SK-MEL-5 (cell line): Measurements from ENCODE around the gene OTUD3. TPM values are rescaled to one million over a fixed set of nuclear protein-coding genes. Genes with fewer than 3 reads are reported as not detected.
A peak's percentile ranks its signal among the peaks of the same experiment; 100 is the strongest.
"Not testable (repeated sequence)": the region's sequence is repeated elsewhere in the genome, so short reads cannot be mapped to it uniquely, and the experiment has no call there.

ENCODE experiments used
- DNase-seq: peaks from one replicate; pipeline ENCODE4 v3.0.0-alpha.2; 2016; ENCODE audit warnings: low read depth, low spot score
- in situ Hi-C: cut with HindIII; loops from 2 replicates; pipeline ENCODE4 v1.10.0; 2016; ENCODE audit warnings: low sequenced_read_pairs, high pct_unique_total_duplicates, low pct_unique_long_range_greater_than_20kb
- polyA plus RNA-seq, 2 experiments: library from polyadenylated mRNA; depleted of rRNA; stranded (reverse); fragments of >200 nt; gene quantifications; 2 replicates each; pipeline ENCODE4 v1.2.3, GENCODE V29; 2015
- total RNA-seq: library from RNA; depleted of rRNA; stranded (reverse); fragments of >200 nt; shearing (Covaris generic); gene quantifications from 2 replicates; pipeline ENCODE4 v1.2.3, GENCODE V29; 2014; rRNA removed

The OTUD3 gene, protein sequence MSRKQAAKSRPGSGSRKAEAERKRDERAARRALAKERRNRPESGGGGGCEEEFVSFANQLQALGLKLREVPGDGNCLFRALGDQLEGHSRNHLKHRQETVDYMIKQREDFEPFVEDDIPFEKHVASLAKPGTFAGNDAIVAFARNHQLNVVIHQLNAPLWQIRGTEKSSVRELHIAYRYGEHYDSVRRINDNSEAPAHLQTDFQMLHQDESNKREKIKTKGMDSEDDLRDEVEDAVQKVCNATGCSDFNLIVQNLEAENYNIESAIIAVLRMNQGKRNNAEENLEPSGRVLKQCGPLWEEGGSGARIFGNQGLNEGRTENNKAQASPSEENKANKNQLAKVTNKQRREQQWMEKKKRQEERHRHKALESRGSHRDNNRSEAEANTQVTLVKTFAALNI
- total RNA-seq = 3.5 and 11.0 TPM in 2 replicates
- polyA plus RNA-seq (2015; cell fraction: cytosol; rRNA removed) = 3.5 and 5.6 TPM in 2 replicates
- polyA plus RNA-seq (2015; cell fraction: nucleus; rRNA removed) = 19.9 and 23.0 TPM in 2 replicates

DNA sequence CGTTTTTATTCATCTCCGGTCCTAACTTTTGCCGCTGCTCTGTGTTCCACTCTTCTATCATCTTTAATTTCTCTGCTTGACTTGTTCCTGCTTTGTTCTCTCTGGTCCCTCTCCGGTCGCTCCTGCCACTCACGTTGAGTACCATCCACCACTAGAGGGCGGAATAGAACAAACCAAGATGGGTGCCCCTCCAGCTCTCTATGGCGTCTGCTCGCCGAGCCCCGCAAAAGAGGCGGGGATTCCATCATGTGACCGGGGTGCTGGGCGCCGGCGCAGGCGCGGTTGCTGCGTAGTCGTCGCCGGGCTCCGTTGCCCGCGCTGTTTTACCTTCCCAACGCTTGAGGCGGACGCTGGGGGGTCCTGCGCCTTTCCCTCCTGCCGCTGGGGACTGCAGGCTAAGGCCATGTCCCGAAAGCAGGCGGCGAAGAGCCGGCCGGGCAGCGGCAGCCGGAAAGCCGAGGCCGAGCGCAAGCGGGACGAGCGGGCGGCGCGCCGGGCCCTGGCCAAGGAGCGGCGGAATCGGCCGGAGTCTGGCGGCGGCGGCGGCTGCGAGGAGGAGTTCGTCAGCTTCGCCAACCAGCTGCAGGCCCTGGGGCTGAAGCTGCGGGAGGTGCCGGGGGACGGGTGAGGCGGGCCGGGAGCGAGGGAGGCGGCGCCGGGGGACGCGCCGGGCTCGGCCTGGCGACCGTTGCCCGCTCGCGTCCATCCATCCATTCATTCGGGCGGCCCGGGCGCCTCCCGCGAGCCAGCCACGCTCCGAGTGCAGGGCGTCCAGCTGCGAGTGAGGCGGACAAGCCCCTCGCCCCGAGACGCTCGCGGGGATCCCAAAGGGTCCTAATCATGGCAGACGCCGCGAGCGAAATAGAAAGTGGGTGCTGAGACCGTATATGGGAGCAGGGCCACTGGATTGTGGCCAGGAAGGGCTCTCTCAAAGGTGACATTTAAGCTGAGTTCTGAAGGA, at the start of gene OTUD3:
OTUD3 (plus strand) TSS at position 285 of the 961 bp plus-strand sequence; CDS start at position 404, 119 bp downstream.
- in situ Hi-C loops = no loop called here
- peak; percentile 97 for DNase-seq

DNA sequence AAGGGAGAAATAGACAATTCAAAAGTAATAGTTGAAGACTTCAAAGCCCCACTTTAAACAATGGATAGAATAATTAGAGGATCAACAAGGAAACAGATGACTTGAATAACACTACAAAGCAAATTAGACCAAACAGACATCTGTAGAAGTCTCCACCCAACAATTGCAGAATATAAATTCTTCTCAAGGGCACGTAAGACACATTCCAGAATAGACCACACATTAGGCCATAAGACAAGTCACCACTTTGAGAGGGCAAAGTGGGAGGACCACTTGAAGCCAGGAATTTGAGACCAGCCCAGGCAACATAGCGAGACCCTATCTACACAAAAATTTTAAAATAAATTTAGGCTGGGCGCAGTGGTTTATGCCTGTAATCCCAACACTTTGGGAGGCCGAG, 46.6 kb upstream of the OTUD3 start:
- in situ Hi-C loops = no loop called here
- no peak for DNase-seq

DNA sequence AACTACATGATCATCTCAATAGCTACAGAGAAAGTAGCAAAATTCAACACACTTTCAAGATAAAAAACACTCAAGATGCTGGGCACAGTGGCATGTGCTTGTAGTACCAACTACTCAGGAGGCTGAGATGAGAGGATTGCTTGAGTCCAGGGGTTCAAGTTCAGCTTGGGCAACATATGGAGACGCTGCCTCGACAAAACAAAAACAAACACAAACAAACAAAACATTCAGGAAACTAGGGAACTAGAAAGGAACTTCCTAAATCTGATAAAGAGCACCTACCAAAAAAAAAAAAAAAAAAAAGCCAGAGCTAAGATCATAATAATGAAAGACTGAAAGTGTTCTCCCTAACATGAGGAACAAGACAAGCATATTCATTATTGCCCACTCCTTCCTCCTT, 44.3 kb upstream of the OTUD3 start:
- in situ Hi-C loops = no loop called here
- DNase-seq = no peak

DNA sequence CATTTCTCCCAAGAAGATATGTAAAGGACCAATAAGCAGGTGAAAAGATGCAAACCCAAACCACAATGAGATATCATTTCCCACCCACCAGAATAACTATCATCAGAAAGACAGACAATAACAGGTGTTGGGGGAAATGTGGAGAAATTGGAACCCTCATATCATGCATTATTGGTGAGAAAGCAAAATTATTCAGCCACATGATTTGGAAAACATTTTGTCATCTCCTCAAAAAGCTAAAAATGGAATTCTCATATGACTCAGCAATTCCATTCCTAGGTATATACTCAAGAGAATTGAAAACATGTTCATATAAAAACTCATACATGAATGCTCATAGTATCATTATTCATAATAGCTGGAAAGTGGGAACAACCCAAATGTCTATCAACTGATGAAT, 42.0 kb upstream of the OTUD3 start:
- in situ Hi-C loops = no loop called here
- no peak for DNase-seq

DNA sequence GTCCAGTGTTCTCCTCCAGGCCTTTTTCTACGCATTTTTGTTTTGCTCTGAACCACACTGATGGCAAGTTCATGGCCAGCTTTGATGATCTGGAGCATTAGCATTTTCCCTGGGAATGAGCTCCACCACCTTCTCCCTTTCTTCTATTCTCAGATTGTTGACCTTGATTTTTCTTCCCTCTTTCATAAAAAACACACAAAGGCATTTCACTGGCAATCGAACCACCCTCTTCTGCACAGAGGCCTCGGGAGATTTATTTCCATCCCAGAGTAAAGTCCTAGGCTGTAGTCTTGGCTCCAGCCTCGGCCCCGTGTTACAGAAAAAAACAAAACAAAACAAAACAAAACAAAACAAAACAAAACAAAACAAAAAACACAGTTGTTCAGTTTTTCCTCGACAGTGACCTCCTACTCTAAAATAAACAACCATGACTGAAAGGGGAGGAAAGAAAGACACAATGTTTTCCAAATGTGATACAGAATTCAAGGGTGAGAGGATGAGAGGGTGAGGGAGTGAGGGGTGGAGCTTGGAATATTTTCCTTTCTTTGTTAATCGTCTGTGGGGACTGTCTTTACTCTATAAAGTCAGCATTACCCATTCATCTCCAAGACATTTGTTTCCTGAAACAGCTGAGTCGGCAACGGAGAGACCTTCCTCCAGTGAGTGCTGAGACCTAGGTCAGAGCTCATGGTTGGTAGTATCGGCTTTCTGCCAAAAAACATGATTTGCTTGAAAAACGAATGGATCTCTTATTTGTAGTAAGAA, 37.3 kb upstream of the OTUD3 start:
- in situ Hi-C loops = no loop called here
- no peak for DNase-seq

GRCh38 chr1:19845555-19845954, 36.6 kb upstream of the OTUD3 start:
- in situ Hi-C loops = no loop called here
- DNase-seq = no peak

DNA sequence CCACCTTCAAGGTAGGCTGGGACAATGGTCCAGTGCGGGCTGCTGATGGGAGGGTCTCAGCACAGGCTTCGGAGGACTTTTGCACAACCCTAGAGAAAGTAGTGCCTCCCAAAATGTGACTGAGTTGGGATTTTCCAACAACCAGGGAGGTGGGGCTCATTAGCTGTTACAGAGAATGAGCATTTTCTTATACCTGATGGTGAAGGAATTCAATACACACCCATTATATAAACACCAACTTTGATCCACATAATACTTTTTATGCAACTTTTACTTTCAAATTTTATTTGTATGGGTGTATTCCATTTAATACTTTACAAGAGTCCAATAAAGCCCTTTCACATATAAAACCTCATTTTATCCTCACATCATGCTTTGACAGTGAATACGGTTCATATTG, 35.9 kb upstream of the OTUD3 start:
- in situ Hi-C loops = no loop called here
- DNase-seq = no peak

DNA sequence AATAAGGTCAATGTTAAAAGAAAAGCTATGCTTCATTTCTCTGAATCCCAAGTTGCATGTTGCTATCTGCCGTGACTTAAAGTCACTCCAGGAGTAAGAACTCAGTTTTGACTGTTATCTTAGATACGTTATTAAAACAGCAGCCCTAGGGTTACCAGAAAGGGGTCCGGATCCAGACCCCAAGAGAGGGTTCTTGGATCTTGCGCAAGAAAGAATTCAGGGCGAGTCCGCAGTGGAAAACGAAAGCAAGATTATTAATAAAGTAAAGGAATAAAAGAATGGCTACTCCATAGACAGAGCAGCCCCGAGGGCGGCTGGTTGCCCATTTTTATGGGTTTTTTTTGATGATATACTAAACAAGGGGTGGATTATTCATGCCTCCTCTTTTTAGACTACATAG, 34.9 kb upstream of the OTUD3 start:
- in situ Hi-C loops, DNase-seq: not testable (repeated sequence)

- in situ Hi-C loops = not testable (repeated sequence)
- peak; percentile 22 for DNase-seq
Observed at GRCh38 chr1:19849307-19849706, 32.9 kb upstream of the OTUD3 start.

- DNase-seq = no peak
- in situ Hi-C loops = no loop called here
Observed at GRCh38 chr1:19850214-19850613, 32.0 kb upstream of the OTUD3 start.

GRCh38 chr1:19852036-19852435, 30.2 kb upstream of the OTUD3 start:
- in situ Hi-C loops = no loop called here
- no peak for DNase-seq

DNA sequence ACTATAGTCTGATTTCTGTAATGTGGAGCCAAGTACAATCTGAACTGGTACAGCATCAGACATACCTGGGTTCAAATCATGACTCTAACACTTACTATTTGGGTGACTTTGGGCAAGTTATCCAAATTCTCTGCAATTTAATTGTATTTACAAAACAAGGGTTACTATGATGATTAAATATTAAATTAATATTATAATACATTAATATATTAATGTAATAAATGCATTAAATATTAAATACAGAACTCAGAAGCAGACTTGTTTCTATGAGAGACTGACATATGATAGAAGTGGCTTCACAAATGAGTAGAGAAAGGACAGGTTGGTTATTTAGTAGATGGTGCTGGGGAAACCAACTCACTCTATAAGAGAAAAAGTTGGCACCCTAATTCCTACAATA, 27.3 kb upstream of the OTUD3 start:
- in situ Hi-C loops = no loop called here
- no peak for DNase-seq

GRCh38 chr1:19858893-19859292, 23.3 kb upstream of the OTUD3 start:
- in situ Hi-C loops = no loop called here
- no peak for DNase-seq

- no peak for DNase-seq
- in situ Hi-C loops = no loop called here
Observed at GRCh38 chr1:19859876-19860275, 22.3 kb upstream of the OTUD3 start.

- in situ Hi-C loops = no loop called here
Observed at GRCh38 chr1:19860418-19860817, 21.8 kb upstream of the OTUD3 start.

GRCh38 chr1:19861034-19861433, 21.2 kb upstream of the OTUD3 start:
- no peak for DNase-seq
- in situ Hi-C loops = no loop called here

More at GRCh38 chr1:19860418-19860817, 21.8 kb upstream of the OTUD3 start:
- no peak for DNase-seq

- no peak for DNase-seq
- in situ Hi-C loops = no loop called here
Observed at GRCh38 chr1:19861842-19862530, 20.2 kb upstream of the OTUD3 start.
